Astrocyte (in vitro differentiated cells and primary cell): Measurements from ENCODE around the gene C16orf96.

Experiments
- CTCF ChIP-seq: IDR thresholded peaks from 2 replicates; pipeline ENCODE4 v1.5.1; 2011; ENCODE audit warnings: low read depth, mild to moderate bottlenecking, inconsistent platforms, low read length, moderate library complexity; ENCODE audit not compliant: insufficient read depth
- EZH2 ChIP-seq: IDR thresholded peaks from 2 replicates; pipeline ENCODE4 v1.6.1; 2012; ENCODE audit warnings: mild to moderate bottlenecking, low read length, inconsistent platforms; ENCODE audit not compliant: insufficient read depth

DNA sequence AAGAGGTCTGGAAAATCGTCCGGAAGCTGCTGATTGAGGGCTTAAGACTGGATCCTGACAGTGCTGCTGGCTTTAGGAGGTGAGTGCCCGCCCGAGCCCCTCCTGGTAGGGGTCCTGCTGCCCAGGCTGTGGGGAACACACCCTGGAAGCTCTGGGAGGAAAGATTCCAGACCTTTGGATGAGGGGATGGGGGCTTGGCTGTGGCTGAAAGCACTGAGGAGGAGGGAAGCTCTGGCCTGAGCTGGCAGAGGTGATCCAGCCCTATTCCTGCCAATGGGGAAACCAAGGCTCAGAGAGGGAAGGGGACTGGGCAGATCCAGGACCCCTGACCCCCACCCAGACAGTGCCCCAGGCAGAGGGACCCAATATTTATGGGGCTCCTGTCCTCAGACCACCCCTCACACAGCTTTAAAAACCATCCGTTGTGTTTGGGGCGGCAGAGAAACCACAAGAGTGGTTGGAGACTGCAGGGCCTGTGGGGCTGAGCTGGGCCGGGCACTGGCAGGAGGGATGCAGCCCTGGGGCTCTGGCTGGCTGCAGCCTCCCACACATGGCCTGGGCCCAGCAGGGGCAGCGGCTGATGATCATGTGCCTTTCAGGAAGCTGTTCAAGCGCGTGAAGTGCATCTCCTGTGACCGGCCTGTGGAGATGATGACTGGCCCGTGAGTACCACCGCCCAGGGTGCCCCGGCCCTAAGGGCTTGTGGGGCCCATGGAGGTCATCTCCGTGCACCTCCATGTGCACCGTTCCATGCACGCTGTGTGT is 35.7 kb downstream of the C16orf96 start:
- TF ChIP-seq CTCF (no peak), EZH2 (no peak)
